HG03135 (cell line): Measurements from ENCODE around the gene PCDHGA1.
"Not testable (repeated sequence)": the region's sequence is repeated elsewhere in the genome, so short reads cannot be mapped to it uniquely, and the experiment has no call there.

Experiments
- ATAC-seq: cut with Tn5 transposase; IDR thresholded peaks from one replicate; pipeline ENCODE4 v1.9.1; 2021; ENCODE audit warnings: mild to moderate bottlenecking, moderate library complexity; ENCODE audit not compliant: unreplicated experiment

PCDHGA1 gene

DNA sequence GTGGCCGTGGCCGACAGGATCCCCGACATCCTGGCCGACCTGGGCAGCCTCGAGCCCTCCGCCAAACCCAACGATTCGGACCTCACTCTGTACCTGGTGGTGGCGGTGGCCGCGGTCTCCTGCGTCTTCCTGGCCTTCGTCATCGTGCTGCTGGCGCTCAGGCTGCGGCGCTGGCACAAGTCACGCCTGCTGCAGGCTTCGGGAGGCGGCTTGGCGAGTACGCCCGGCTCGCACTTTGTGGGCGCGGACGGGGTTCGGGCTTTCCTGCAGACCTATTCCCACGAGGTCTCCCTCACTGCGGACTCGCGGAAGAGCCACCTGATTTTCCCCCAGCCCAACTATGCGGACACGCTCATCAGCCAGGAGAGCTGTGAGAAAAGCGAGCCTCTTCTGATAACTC is 15.7 kb downstream of the PCDHGA1 start:
- not testable (repeated sequence) for ATAC-seq

DNA sequence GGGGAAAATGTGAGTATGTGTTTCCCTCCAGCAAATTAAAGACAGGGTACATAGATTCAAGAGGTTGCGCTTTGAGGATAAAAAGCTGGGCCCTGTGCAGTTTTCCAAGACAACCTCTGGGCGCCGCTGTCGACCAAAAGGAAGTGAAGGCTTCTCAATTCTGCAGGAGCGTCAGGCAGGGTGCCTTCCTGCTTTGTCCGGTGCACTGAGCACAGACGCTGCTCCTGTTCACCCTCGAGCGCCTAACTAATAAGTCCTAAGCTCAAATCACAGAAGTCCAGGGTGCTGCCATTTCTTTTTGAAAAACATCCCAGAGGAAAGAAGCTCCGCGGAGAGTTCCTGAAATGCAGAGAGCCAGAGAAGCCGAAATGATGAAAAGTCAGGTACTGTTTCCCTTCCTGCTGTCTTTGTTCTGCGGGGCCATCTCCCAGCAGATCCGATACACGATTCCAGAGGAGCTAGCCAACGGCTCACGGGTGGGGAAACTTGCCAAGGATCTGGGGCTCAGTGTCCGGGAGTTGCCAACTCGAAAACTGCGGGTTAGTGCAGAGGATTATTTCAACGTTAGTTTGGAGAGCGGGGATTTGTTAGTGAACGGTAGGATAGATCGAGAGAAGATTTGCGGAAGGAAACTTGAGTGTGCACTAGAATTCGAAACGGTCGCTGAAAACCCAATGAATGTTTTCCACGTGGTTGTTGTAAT is 19.8 kb downstream of the PCDHGA1 start, which contains the start of gene PCDHGB1:
TSS of gene PCDHGB1 (plus strand) at position 183 of the 703 bp plus-strand sequence. CDS start at position 345, 162 bp downstream.
- no peak for ATAC-seq

DNA sequence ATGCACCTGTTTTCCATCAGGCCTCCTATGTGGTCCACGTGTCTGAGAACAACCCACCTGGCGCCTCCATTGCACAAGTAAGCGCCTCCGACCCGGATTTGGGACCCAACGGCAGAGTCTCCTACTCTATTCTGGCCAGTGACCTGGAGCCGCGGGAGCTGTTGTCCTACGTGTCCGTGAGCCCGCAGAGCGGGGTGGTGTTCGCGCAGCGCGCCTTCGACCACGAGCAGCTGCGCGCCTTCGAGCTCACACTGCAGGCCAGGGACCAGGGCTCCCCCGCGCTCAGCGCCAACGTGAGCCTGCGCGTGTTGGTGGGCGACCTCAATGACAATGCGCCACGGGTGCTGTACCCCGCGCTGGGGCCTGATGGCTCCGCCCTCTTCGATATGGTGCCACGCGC is 21.3 kb downstream of the PCDHGA1 start:
- ATAC-seq, result no peak

DNA sequence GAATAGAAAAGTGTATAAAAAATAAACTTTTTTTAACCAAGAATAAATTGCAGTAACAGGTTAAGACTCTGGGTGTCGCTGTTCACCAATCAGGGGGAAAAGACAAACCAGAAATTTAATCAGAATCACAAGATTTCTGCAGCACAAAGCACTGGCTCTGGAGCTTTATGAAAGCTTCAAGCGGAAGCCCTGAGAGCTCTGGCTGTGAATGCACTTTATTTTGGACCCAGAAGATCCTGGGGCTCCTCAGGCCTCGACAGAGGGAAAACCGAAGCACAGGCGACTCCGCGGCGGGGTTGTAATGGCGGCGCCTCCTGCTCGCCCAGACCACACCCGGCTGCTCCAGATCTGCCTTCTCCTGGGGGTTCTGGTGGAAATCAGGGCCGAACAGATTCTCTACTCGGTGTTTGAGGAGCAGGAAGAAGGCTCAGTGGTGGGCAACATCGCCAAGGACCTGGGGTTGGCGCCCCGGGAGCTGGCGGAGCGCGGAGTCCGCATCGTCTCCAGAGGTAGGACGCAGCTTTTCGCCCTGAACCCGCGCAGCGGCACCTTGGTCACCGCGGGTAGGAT is 24.7 kb downstream of the PCDHGA1 start, which contains the start of gene PCDHGA4:
TSS of gene PCDHGA4 (plus strand) at position 122 of the 570 bp plus-strand sequence. CDS start at position 209, 87 bp downstream.
- no peak for ATAC-seq

DNA sequence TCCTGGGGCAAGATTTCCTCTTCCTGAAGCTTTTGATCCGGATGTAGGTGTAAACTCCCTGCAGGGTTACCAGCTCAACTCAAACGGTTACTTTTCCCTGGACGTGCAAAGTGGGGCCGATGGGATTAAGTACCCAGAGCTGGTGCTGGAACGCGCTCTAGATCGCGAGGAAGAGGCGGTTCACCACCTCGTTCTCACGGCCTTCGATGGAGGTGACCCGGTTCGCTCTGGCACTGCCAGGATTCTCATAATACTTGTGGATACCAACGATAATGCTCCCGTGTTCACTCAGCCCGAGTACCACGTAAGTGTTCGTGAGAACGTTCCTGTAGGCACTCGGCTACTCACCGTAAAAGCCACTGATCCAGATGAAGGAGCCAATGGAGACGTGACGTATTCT is 25.3 kb downstream of the PCDHGA1 start:
- no peak for ATAC-seq

DNA sequence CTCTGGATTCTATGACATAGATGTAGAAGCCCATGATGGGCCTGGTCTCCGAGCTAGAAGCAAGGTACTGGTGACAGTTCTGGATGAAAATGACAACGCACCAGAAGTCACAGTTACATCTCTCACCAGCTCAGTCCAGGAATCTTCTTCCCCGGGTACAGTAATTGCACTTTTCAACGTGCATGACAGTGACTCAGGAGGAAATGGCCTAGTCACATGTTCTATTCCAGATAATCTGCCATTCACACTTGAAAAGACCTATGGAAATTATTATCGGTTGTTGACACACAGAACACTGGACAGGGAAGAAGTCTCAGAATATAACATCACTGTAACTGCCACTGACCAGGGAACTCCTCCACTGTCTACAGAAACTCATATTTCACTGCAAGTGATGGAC is 25.8 kb downstream of the PCDHGA1 start:
- no peak for ATAC-seq

DNA sequence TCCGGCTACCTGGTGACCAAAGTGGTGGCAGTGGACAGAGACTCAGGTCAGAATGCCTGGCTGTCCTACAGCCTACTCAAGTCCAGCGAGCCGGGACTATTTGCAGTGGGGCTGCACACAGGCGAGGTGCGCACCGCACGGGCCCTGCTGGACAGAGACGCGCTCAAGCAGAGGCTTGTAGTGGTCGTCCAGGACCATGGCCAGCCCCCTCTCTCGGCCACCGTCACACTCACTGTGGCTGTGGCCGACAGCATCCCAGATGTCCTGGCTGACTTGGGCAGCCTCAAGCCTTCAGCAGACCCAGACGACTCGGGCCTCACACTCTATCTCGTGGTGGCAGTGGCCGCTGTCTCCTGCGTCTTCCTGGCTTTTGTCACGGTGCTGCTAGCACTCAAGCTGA is 26.6 kb downstream of the PCDHGA1 start:
- no peak for ATAC-seq

DNA sequence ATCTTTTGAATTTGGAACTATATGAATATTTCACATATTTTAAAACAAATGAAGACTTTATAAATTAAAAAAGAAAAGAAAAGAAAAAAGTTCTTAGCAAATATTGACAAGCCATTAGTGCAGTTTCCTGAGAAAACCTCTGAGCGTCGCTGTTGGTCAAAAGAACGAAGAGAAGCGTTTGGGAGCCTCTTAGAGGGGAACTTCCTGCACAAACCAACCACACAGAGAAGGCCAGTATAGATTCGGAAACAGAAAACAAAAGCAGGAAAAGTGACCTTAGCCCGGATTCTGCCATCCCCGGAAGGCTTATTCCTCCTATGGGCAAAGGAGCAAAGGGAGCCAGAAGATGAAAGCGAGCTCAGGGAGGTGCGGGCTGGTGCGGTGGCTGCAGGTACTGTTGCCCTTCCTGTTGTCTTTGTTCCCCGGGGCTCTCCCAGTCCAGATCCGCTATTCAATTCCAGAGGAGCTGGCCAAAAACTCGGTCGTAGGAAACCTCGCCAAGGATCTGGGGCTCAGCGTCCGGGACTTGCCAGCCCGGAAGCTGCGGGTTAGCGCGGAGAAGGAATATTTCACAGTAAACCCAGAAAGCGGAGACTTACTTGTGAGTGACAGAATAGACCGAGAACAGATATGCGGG is 29.6 kb downstream of the PCDHGA1 start, which contains the start of gene PCDHGB2:
TSS of gene PCDHGB2 (plus strand) at position 205 of the 637 bp plus-strand sequence. CDS start at position 347, 142 bp downstream.
- no peak for ATAC-seq

DNA sequence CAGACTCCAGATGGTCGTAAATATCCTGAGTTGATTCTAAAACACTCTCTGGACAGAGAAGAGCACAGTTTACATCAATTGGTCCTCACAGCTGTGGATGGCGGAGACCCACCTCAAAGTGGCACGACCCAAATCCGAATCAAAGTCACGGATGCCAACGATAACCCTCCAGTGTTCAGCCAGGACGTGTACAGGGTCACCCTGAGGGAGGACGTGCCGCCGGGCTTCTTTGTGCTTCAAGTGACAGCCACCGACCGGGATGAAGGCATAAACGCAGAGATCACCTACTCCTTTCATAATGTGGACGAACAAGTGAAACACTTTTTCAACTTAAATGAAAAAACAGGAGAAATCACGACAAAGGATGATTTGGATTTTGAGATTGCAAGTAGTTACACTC is 30.4 kb downstream of the PCDHGA1 start:
- no peak for ATAC-seq

DNA sequence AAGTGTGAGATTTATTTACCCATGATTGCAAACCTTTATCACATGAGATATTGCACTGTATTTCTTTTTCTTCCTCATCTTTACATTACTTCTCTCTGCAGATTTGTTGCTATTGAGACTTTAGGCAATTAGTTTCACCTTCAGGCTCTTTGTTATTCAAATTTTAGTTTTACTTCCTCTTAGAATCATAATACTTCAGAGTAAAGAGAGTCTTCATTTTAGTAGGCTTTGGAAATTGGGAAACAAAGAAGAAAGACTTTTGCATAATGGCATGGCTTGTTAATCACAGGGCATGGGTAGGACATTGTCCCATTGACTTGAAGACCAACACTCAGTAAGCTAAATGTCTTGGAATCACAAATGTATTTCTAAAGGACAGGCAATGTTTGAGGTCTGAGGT is 32.4 kb downstream of the PCDHGA1 start:
- ATAC-seq, result no peak

DNA sequence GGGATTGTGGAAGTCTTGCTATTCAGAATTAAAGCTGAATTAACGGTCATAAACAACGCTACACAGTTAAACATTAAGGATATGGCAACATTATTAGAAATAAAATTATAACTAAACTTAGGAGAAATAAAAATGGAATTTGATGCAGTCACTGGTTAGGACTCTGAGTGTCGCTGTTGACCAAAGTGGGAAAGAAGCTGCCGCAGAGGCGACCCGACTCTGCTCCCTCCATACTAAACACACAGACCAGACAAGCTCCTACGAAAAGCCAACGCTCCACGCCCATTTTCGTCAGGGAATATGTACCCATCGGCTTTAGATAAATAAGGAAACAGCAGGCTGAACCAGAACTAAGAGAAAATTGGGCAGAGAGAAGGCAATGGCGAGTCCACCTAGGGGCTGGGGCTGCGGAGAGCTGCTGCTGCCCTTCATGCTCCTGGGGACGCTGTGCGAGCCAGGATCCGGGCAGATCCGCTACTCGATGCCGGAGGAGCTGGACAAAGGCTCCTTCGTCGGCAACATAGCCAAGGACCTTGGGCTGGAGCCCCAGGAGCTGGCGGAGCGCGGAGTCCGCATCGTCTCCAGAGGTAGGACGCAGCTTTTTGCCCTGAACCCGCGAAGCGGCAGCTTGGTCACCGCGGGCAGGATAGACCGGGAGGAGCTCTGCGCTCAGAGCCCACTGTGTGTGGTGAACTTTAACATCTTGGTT is 33.8 kb downstream of the PCDHGA1 start, which contains the start of gene PCDHGA5:
TSS of gene PCDHGA5 (plus strand) at position 211 of the 709 bp plus-strand sequence. CDS start at position 380, 169 bp downstream.
- no peak for ATAC-seq

DNA sequence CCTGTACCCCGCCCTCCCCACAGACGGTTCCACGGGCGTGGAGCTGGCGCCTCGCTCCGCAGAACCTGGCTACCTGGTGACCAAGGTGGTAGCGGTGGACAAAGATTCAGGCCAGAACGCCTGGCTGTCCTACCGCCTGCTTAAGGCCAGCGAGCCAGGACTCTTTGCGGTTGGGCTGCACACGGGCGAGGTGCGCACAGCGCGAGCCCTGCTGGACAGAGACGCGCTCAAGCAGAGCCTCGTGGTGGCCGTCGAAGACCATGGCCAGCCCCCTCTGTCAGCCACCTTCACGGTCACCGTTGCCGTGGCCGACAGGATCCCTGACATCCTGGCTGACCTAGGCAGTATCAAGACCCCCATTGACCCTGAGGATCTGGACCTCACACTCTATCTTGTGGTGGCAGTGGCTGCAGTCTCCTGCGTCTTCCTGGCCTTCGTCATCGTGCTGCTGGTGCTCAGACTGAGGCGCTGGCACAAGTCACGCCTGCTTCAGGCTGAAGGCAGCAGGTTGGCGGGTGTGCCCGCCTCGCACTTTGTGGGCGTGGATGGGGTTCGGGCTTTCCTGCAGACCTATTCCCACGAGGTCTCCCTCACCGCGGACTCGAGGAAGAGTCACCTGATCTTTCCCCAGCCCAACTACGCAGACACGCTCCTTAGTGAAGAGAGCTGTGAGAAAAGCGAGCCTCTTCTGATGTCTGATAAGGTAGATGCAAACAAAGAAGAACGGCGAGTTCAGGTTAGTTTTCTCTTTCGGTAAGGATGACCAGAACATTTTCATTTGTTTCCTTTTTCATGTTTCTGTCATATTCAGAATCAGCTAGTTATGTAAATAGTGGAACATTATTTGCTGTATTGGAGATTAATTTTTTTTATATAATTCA is 35.9 kb downstream of the PCDHGA1 start:
- ATAC-seq, result no peak

DNA sequence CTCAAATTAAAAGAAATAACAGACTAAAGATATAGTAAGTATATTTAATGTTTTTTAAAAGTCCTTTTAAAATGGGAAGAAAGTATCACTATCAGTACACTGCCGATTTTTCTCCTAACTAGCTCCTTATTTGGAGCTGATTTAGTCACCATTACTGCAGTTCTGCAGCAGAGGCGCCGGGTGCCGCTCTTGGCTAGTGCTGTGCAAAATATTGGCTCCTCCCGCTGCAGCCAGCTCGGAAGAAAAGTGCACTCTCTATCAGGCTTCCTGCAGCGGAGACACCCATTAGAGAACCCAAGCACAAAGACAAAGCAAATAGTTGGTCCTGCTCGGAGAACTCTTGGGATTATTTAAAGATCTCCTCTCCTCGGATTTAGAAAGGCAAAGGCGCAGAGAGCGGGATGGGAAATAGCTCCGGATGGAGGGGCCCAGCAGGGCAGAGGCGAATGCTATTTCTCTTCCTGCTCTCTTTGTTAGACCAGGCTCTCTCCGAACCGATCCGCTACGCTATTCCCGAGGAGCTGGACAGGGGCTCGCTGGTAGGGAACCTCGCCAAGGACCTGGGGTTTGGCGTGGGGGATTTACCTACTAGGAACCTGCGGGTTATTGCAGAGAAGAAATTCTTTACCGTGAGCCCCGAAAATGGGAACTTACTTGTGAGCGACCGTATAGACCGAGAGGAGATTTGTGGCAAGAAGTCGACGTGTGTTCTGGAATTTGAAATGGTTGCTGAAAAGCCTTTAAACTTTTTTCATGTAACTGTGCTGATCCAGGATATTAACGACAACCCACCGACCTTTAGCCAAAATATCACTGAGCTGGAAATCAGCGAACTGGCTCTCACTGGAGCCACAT is 39.9 kb downstream of the PCDHGA1 start, which contains the start of gene PCDHGB3:
TSS of gene PCDHGB3 (plus strand) at position 249 of the 855 bp plus-strand sequence. CDS start at position 402, 153 bp downstream.
- ATAC-seq, result peak; percentile 75

DNA sequence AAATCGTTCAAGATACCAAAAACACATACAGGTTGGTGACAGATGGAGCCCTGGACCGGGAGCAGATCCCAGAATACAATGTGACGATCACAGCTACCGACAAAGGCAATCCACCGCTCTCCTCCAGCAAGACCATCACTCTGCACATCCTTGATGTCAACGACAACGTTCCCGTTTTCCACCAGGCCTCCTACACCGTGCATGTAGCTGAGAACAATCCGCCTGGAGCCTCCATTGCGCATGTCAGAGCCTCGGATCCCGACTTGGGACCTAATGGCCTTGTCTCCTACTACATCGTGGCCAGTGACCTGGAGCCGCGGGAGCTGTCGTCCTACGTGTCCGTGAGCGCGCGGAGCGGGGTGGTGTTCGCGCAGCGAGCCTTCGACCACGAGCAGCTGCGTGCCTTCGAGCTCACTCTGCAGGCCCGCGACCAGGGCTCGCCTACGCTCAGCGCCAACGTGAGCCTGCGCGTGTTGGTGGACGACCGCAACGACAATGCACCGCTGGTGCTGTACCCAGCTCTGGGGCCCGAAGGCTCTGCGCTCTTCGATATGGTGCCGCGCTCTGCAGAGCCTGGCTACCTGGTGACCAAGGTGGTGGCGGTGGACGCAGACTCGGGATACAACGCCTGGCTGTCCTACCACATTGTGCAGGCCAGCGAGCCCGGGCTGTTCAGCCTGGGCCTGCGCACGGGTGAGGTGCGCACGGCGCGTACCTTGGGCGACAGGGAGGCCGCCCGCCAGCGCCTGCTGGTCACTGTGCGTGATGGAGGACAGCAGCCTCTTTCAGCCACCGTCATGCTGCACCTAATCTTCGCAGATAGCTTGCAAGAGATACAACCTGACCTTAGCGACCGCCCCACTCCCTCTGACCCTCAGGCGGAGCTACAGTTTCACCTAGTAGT is 41.5 kb downstream of the PCDHGA1 start:
- no peak for ATAC-seq

DNA sequence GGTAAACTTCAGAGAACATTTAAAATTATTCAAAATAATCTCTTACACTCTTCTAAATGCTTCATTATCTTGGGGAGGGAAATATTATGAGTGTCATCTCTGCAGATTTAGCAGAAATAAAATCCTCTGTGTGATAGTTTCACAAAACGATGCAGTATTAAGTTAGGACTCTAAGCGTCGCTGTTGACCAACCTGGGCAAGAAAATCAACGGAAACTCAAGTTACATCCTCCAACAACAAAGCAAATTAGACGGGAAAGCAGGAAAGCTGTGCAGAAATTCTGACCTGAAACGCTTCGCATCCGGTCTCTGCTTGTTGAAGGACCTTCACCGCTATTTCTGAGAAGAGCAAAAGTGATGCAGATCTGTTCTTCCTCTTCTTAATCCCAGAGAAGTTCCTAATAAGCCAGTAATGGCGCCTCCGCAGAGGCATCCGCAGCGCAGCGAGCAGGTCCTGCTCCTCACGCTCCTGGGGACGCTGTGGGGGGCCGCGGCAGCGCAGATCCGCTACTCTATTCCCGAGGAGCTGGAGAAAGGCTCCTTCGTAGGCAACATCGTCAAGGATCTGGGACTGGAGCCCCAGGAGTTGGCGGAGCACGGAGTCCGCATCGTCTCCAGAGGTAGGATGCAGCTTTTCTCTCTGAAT is 43.5 kb downstream of the PCDHGA1 start, which contains the start of gene PCDHGA6:
TSS of gene PCDHGA6 (plus strand) at position 219 of the 645 bp plus-strand sequence. CDS start at position 412, 193 bp downstream.
- no peak for ATAC-seq

DNA sequence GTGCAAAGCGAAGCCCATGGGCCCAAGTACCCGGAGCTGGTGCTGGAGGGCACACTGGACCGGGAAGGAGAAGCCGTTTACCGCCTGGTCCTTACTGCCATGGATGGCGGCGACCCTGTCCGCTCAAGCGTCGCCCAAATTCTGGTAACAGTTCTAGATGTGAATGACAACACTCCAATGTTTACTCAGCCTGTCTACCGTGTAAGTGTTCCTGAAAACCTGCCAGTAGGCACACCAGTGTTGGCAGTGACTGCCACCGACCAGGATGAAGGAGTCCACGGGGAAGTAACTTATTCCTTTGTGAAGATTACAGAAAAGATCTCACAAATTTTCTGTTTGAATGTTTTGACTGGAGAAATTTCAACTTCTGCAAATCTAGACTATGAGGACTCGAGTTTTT is 44.3 kb downstream of the PCDHGA1 start:
- ATAC-seq, result no peak

DNA sequence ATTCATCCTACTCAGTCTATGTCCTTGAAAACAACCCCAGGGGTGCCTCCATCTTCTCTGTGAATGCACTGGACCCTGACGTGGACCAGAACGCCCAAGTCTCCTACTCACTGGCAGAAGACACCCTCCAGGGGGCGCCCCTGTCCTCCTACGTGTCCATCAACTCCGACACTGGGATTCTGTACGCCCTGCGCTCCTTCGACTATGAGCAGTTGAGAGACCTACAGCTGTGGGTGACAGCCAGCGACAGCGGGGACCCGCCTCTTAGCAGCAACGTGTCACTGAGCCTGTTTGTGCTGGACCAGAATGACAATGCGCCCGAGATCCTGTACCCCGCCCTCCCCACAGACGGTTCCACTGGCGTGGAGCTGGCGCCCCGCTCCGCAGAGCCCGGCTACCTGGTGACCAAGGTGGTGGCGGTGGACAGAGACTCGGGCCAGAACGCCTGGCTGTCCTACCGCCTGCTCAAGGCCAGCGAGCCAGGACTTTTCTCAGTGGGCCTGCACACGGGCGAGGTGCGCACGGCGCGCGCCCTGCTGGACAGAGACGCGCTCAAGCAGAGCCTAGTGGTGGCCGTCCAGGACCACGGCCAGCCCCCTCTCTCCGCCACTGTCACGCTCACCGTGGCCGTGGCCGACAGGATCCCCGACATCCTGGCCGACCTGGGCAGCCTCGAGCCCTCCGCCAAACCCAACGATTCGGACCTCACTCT is 45.3 kb downstream of the PCDHGA1 start:
- ATAC-seq, result not testable (repeated sequence)
